IPS-NIHi11 (cell line): ENCODE measurements around the gene ELAVL4.
A peak's percentile ranks its signal among the peaks of the same experiment; 100 is the strongest.

Experiments
- DNase-seq: peaks from one replicate; pipeline ENCODE4 v3.0.0; 2012; ENCODE audit warnings: mixed read lengths, low spot score

The ELAVL4 gene

GRCh38 chr1:50180367-50180766 lies 71.6 kb downstream of the ELAVL4 start:
- no peak for DNase-seq

GRCh38 chr1:50181027-50181663 lies 72.4 kb downstream of the ELAVL4 start:
- DNase-seq, result no peak

GRCh38 chr1:50183378-50184133 lies 74.8 kb downstream of the ELAVL4 start:
- DNase-seq, result peak; percentile 25

- no peak for DNase-seq
These were observed 80.6 kb downstream of the ELAVL4 start for GRCh38 chr1:50189369-50189768.

GRCh38 chr1:50193002-50193401 lies 84.3 kb downstream of the ELAVL4 start:
- no peak for DNase-seq

GRCh38 chr1:50195205-50195604 lies 86.5 kb downstream of the ELAVL4 start:
- peak; percentile 22 for DNase-seq

GRCh38 chr1:50196081-50196480 lies 87.4 kb downstream of the ELAVL4 start:
- DNase-seq, result no peak

- no peak for DNase-seq
These were observed 88.5 kb downstream of the ELAVL4 start for GRCh38 chr1:50197216-50197615.

- DNase-seq, result no peak
These were observed 99.6 kb downstream of the ELAVL4 start for GRCh38 chr1:50208315-50208714.

- DNase-seq, result no peak
These were observed 100.0 kb downstream of the ELAVL4 start for GRCh38 chr1:50208756-50209155.

GRCh38 chr1:50209749-50210148 lies 101.0 kb downstream of the ELAVL4 start:
- DNase-seq, result no peak

GRCh38 chr1:50213505-50213904 lies 104.8 kb downstream of the ELAVL4 start:
- no peak for DNase-seq

- no peak for DNase-seq
These were observed 106.0 kb downstream of the ELAVL4 start for GRCh38 chr1:50214717-50215116.

GRCh38 chr1:50218344-50219120 lies 109.8 kb downstream of the ELAVL4 start:
- no peak for DNase-seq

- no peak for DNase-seq
These were observed 120.2 kb downstream of the ELAVL4 start for GRCh38 chr1:50228871-50229384.

GRCh38 chr1:50231209-50231608 lies 122.5 kb downstream of the ELAVL4 start:
- DNase-seq, result no peak

GRCh38 chr1:50232336-50232735 lies 123.6 kb downstream of the ELAVL4 start:
- no peak for DNase-seq

- no peak for DNase-seq
These were observed 127.9 kb downstream of the ELAVL4 start for GRCh38 chr1:50236656-50237055.

- DNase-seq, result no peak
These were observed 128.3 kb downstream of the ELAVL4 start for GRCh38 chr1:50237056-50237455.

GRCh38 chr1:50243939-50244338 lies 135.2 kb downstream of the ELAVL4 start:
- no peak for DNase-seq

GRCh38 chr1:50246869-50247268 lies 138.1 kb downstream of the ELAVL4 start:
- no peak for DNase-seq

- peak; percentile 77 for DNase-seq
These were observed 143.0 kb downstream of the ELAVL4 start for GRCh38 chr1:50251702-50252101.

GRCh38 chr1:50252196-50252595 lies 143.5 kb downstream of the ELAVL4 start:
- no peak for DNase-seq
